ENCODE results near the gene CADM2. TPM values are rescaled to one million over a fixed set of nuclear protein-coding genes. Genes with fewer than 3 reads are reported as not detected.

Gene CADM2
- total RNA-seq, 1 experiment from 2014 or later: 10.9 TPM

DNA sequence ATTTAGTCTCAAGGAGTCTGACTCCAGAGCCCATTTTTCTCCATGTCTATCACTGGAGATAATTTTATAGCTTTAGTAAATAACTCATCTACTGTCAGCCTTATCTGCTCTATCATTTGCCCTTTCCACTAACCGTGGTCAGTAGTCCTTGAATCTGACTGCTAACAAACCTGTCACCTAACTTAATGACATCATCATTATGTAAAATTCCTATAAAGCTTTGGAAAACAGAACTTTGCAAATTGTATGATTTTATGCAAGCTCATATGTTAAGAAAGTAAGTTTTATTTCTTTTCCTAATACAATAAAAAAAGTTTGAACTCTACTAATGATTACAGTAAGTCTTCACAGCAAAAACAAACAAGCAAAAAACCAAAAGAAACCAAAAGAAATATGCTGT, 293.9 kb downstream of the CADM2 start:
- H3K4me1 ChIP-seq (ENCODE audit: insufficient read depth, low read length): no peaks in the 10 kb centered on the region
- H4K20me1 ChIP-seq (ENCODE audit: control insufficient read depth, insufficient read depth, insufficient read length): no peaks in the 10 kb centered on the region
- H3K18ac ChIP-seq (ENCODE audit: insufficient read length, low read depth, low read length): no peak overlapping the region
- no peak overlapping the region for H2AK5ac ChIP-seq (ENCODE audit: insufficient read length, low read length)
- no peak overlapping the region for H3K4me2 ChIP-seq (ENCODE audit: insufficient read depth, insufficient read length, low read length)
- no peak for DNase-seq
- Mint-ChIP-seq H3K27ac (no peak overlapping the region), H3K4me1 (peaks cover 8 to 13% of the 10 kb centered on the region in 2 experiments), H3K9me3 (no peaks in the 10 kb centered on the region), H3K36me3 (ENCODE audit: insufficient read depth in 1 of 3, low read depth in 3 of 3) (no peaks in the 10 kb centered on the region), H3K27me3 (ENCODE audit: low read depth) (no peaks in the 10 kb centered on the region), H3K4me3 (no peak overlapping the region)
- H3K27me3 ChIP-seq (ENCODE audit: insufficient read depth, low read length): no peaks in the 10 kb centered on the region
- H2BK5ac ChIP-seq (ENCODE audit: insufficient read length, low read length): no peak overlapping the region
- H2BK12ac ChIP-seq (ENCODE audit: insufficient read length, low read depth, low read length): no peak overlapping the region
- H3K23me2 ChIP-seq (ENCODE audit: insufficient read length, low read depth, low read length, poor library complexity, severe bottlenecking): no peaks in the 10 kb centered on the region
- no peak overlapping the region for H3K27ac ChIP-seq (ENCODE audit: insufficient read length, low read depth, low read length)
- WGBS (ENCODE audit: extremely low coverage, insufficient read length, low lambda C conversion rate): no CpG with 5 or more reads among the region's 1 CpG
- no peak overlapping the region for H4K91ac ChIP-seq (ENCODE audit: insufficient read length, low read depth, low read length)
- no peak overlapping the region for H4K5ac ChIP-seq (ENCODE audit: insufficient read length, low read depth, low read length)
- TF ChIP-seq CTCF (conservative IDR thresholded peaks at IDR 0.05): no peak
- H3K79me2 ChIP-seq (ENCODE audit: insufficient read depth, low read length): no peaks in the 10 kb centered on the region
- H3K56ac ChIP-seq (ENCODE audit: insufficient read length, low read depth, low read length): no peak overlapping the region
- no peak overlapping the region for H3K23ac ChIP-seq (ENCODE audit: insufficient read length, low read depth, low read length)
- no peak overlapping the region for H2BK15ac ChIP-seq (ENCODE audit: low read depth, low read length)
- H2AFZ ChIP-seq (ENCODE audit: low read length): no peak overlapping the region
- H3K9ac ChIP-seq (ENCODE audit: extremely low read depth, insufficient read length, low read length): no peak overlapping the region
- no peak overlapping the region for H3K4ac ChIP-seq (ENCODE audit: low read depth, low read length)
- no peak overlapping the region for H2BK120ac ChIP-seq (ENCODE audit: low read depth, low read length, poor library complexity, severe bottlenecking)
- H3T11ph ChIP-seq (ENCODE audit: low read length): no peak overlapping the region
- H3K9me3 ChIP-seq (ENCODE audit: control insufficient read depth, low read depth, low read length): no peaks in the 10 kb centered on the region
- H4K8ac ChIP-seq (replicated peaks; ENCODE audit: insufficient read length, low read depth, low read length): no peak overlapping the region
- H3K79me1 ChIP-seq (ENCODE audit: insufficient read depth, low read depth, low read length, poor library complexity, severe bottlenecking): no peaks in the 10 kb centered on the region
- H3K14ac ChIP-seq (ENCODE audit: insufficient read depth, low read length): no peak overlapping the region
- H2BK20ac ChIP-seq (ENCODE audit: low read depth, low read length, poor library complexity, severe bottlenecking): no peak overlapping the region

Data from H9 (cell line).